Measurements from ENCODE around the gene PRXL2B. TPM values are rescaled to one million over a fixed set of nuclear protein-coding genes. Genes with fewer than 3 reads are reported as not detected.

The PRXL2B gene
- total and polyA plus RNA-seq, 2 experiments from 2014 or later: 25.5 to 44.0 TPM

DNA sequence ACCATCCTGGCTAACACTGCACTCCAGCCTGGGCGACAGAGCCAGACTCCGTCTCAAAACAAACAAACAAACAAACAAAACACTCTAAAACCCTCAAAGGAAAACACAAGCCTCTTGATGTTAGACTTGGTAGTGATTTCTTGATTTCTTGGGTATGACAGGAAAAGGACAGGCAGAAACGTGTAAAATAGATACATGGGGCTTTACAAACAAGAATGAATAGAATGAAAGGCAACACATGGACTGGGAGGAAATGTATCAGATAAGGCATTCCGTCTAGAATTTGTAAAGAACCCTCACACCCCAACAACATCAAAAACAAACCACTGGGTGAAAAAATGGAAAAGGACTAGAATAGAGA lies 7.8 kb upstream of the PRXL2B start (continued):
- TF ChIP-seq ZNF462 (CRISPR knock-in tag; IDR thresholded peaks at IDR 0.05) (no peak), ZNF114 (CRISPR knock-in tag; IDR thresholded peaks at IDR 0.05) (no peak), STAT1 (IDR thresholded peaks at IDR 0.05; ENCODE audit: unreplicated experiment) (no peak), NANOG (IDR thresholded peaks at IDR 0.05; ENCODE audit: borderline replicate concordance) (no peak), EZH2 (IDR thresholded peaks at IDR 0.05; ENCODE audit: low read depth, unreplicated experiment) (no peak), CREB1 (CRISPR knock-in tag; IDR thresholded peaks at IDR 0.05; ENCODE audit: low read depth) (no peak), EZH2phosphoT487 (IDR thresholded peaks at IDR 0.05; ENCODE audit: unreplicated experiment) (no peak), CTCF (conservative IDR thresholded peaks at IDR 0.05; ENCODE audit: low read depth in 2 of 2) (no peak), JUNB (IDR thresholded peaks at IDR 0.05; ENCODE audit: unreplicated experiment) (no peak), ZNF331 (CRISPR knock-in tag; IDR thresholded peaks at IDR 0.05; ENCODE audit: low read depth) (no peak)
- TF ChIP-seq, protein P1, sequence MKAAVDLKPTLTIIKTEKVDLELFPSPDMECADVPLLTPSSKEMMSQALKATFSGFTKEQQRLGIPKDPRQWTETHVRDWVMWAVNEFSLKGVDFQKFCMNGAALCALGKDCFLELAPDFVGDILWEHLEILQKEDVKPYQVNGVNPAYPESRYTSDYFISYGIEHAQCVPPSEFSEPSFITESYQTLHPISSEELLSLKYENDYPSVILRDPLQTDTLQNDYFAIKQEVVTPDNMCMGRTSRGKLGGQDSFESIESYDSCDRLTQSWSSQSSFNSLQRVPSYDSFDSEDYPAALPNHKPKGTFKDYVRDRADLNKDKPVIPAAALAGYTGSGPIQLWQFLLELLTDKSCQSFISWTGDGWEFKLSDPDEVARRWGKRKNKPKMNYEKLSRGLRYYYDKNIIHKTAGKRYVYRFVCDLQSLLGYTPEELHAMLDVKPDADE (IDR thresholded peaks at IDR 0.05): no peak
